Liver (tissue), 9 donors: ENCODE data around the gene GCN1. TPM values are rescaled to one million over a fixed set of nuclear protein-coding genes. Genes with fewer than 3 reads are reported as not detected.

ENCODE experiments used
- DNase-seq: peaks from one replicate; pipeline ENCODE4 v3.0.0-alpha.2; 2017; ENCODE audit warnings: low spot score
- H3K27ac ChIP-seq, 2 donors: one replicate each; pipeline ENCODE4 v1.7.0; 2013; ENCODE audit warnings: inconsistent platforms in 2 of 2, low read length in 2 of 2, control low read depth in 1 of 2, low read depth in 1 of 2, mild to moderate bottlenecking in 1 of 2
- H3K27me3 ChIP-seq, 4 donors: one replicate each; pipeline versions ENCODE4 v1.6.1 to v1.7.0; 2013; ENCODE audit warnings: low read length in 3 of 4, inconsistent platforms in 1 of 4, mild to moderate bottlenecking in 1 of 4, moderate library complexity in 1 of 4; ENCODE audit not compliant: control insufficient read depth in 4 of 4, insufficient read depth in 4 of 4
- H3K36me3 ChIP-seq, 4 donors: one replicate each; pipeline versions ENCODE4 v1.6.1 to v1.7.0; 2013; ENCODE audit warnings: low read length in 3 of 4, mild to moderate bottlenecking in 3 of 4, low read depth in 1 of 4, moderate library complexity in 1 of 4; ENCODE audit not compliant: control insufficient read depth in 4 of 4, insufficient read depth in 3 of 4
- H3K4me1 ChIP-seq, 4 donors: one replicate each; pipeline versions ENCODE4 v1.6.1 to v1.7.0; 2013; ENCODE audit warnings: low read length in 3 of 4, mild to moderate bottlenecking in 3 of 4, moderate library complexity in 1 of 4; ENCODE audit not compliant: control insufficient read depth in 4 of 4, insufficient read depth in 4 of 4
- H3K4me3 ChIP-seq, 3 donors: one replicate each; pipeline versions ENCODE4 v1.6.1 to v1.7.0; 2013; ENCODE audit warnings: low read length in 3 of 3, control low read depth in 1 of 3, low read depth in 1 of 3, mild to moderate bottlenecking in 1 of 3
- H3K9ac ChIP-seq, 2 donors: one replicate each; pipeline ENCODE4 v1.7.0; 2013; ENCODE audit warnings: low read length in 2 of 2, mild to moderate bottlenecking in 2 of 2, moderate library complexity in 2 of 2, control low read depth in 1 of 2, low read depth in 1 of 2
- H3K9me3 ChIP-seq, 4 donors: one replicate each; pipeline versions ENCODE4 v1.6.1 to v1.7.0; 2013; ENCODE audit warnings: low read length in 3 of 4; ENCODE audit not compliant: control insufficient read depth in 4 of 4
- ATF3 ChIP-seq: IDR thresholded peaks from 2 replicates; pipeline ENCODE4 v1.6.1; 2016; ENCODE audit warnings: antibody characterized with exemption
- CTCF ChIP-seq: fragments of 150-350 bp; IDR thresholded peaks from 2 replicates; pipeline ENCODE4 v1.5.1; 2017; ENCODE audit warnings: improper control_type of control experiment, low read depth, low read length; ENCODE audit not compliant: missing input control
- EGR1 ChIP-seq, 2 donors: IDR thresholded peaks; 2 replicates each; pipeline ENCODE4 v1.6.1; 2016 to 2018; ENCODE audit warnings: antibody characterized with exemption in 2 of 2, low read depth in 2 of 2
- FOXA1 ChIP-seq: IDR thresholded peaks from 2 replicates; pipeline ENCODE4 v1.6.1; 2016; ENCODE audit warnings: antibody characterized with exemption
- FOXA2 ChIP-seq: IDR thresholded peaks from 2 replicates; pipeline ENCODE4 v1.6.1; 2016; ENCODE audit warnings: antibody characterized with exemption
- GABPA ChIP-seq, 2 donors: IDR thresholded peaks in 1 of 2; conservative IDR thresholded peaks in 1 of 2; 2 replicates each; pipeline ENCODE4 v1.6.1; 2016; ENCODE audit warnings: antibody characterized with exemption in 2 of 2, mild to moderate bottlenecking in 1 of 2, moderate library complexity in 1 of 2
- HNF4A ChIP-seq, 2 donors: conservative IDR thresholded peaks; 2 replicates each; pipeline ENCODE4 v1.6.1; 2016; ENCODE audit warnings: antibody characterized with exemption in 2 of 2, mild to moderate bottlenecking in 2 of 2
- HNF4G ChIP-seq: IDR thresholded peaks from 2 replicates; pipeline ENCODE4 v1.6.1; 2016; ENCODE audit warnings: antibody characterized with exemption
- JUND ChIP-seq, 2 donors: IDR thresholded peaks; 2 replicates each; pipeline ENCODE4 v1.6.1; 2016; ENCODE audit warnings: antibody characterized with exemption in 2 of 2
- MAX ChIP-seq: IDR thresholded peaks from 2 replicates; pipeline ENCODE4 v1.6.1; 2016; ENCODE audit warnings: antibody characterized with exemption
- NR2F2 ChIP-seq: IDR thresholded peaks from 2 replicates; pipeline ENCODE4 v1.6.1; 2016; ENCODE audit warnings: antibody characterized with exemption
- RAD21 ChIP-seq, 2 donors: IDR thresholded peaks; 2 replicates each; pipeline ENCODE4 v1.6.1; 2016; ENCODE audit warnings: antibody characterized with exemption in 2 of 2, mild to moderate bottlenecking in 2 of 2
- REST ChIP-seq: IDR thresholded peaks from 2 replicates; pipeline ENCODE4 v1.6.1; 2016; ENCODE audit warnings: antibody characterized with exemption, mild to moderate bottlenecking
- RXRA ChIP-seq, 2 donors: IDR thresholded peaks; 2 replicates each; pipeline ENCODE4 v1.6.1; 2017 to 2018; ENCODE audit warnings: antibody characterized with exemption in 2 of 2, mild to moderate bottlenecking in 1 of 2
- SP1 ChIP-seq: IDR thresholded peaks from 2 replicates; pipeline ENCODE4 v1.6.1; 2018; ENCODE audit warnings: antibody characterized with exemption, mild to moderate bottlenecking
- TAF1 ChIP-seq: conservative IDR thresholded peaks from 2 replicates; pipeline ENCODE4 v1.6.1; 2016; ENCODE audit warnings: antibody characterized with exemption, mild to moderate bottlenecking
- YY1 ChIP-seq: IDR thresholded peaks from 2 replicates; pipeline ENCODE4 v1.6.1; 2016; ENCODE audit warnings: antibody characterized with exemption, mild to moderate bottlenecking
- WGBS: extraction: QIAGEN DNeasy Blood & Tissue Kit; methylation state at CpG from one replicate; pipeline ENCODE4 v1.1.7; 2013; 5-methylcytosine and 5-hydroxymethylcytosine counted together
- polyA plus RNA-seq, 2 donors: library from polyadenylated mRNA; stranded (reverse) in 1 of 2; unstranded in 1 of 2; fragments of 200-250 nt in 1 of 2; fragments of >200 nt in 1 of 2; fragmentation: Nextera tagmentation in 1 of 2; extraction: Ambion mirVana in 1 of 2; gene quantifications; one replicate each; pipeline versions ENCODE4 v1.2.1 to v1.2.3, GENCODE V29; 2013 to 2015
- total RNA-seq, 2 donors: library from RNA; depleted of rRNA; stranded (reverse); fragments of >200 nt; gene quantifications; one replicate each; pipeline ENCODE4 v1.2.3, GENCODE V29; 2014
- donor health status: healthy.
- donor health status: healthy.
- donor health status: healthy.
- donor health status: healthy.
- donor health status: healthy.

GCN1 gene
- total and polyA plus RNA-seq, 4 donors: 7.3 to 78.6 (median 25.8) TPM

GRCh38 chr12:120089105-120089504 is 105.4 kb downstream of the GCN1 start (continued):
- TF ChIP-seq REST (no peak), JUND (IDR thresholded peaks at IDR 0.05) (no peak), NR2F2 (no peak)

- no peaks in the 10 kb centered on the region for H3K27me3 ChIP-seq
- TF ChIP-seq REST (peak; percentile 93), HNF4G (peak; percentile 38), SP1 (peak; percentile 98), FOXA1 (no peak), FOXA2 (peak; percentile 29), MAX (no peak), HNF4A (conservative IDR thresholded peaks at IDR 0.05) (peak; percentile 17 to 68), TAF1 (no peak), ATF3 (no peak), CTCF (peak; percentile 99), JUND (IDR thresholded peaks at IDR 0.05) (peak; percentile 40 to 52), RAD21 (IDR thresholded peaks at IDR 0.05) (peak; percentile 93 to 94), EGR1 (IDR thresholded peaks at IDR 0.05; ENCODE audit: low read depth in 2 of 2) (peak in 1 of 2 donors; percentile 53), YY1 (peak; percentile 94), GABPA (IDR thresholded peaks at IDR 0.05 in 1 of 2, conservative IDR thresholded peaks at IDR 0.05 in 1 of 2) (peak in 1 of 2 donors; percentile 75), RXRA (IDR thresholded peaks at IDR 0.05) (peak; percentile 25 to 57)
- peak; percentile 96 for DNase-seq
- WGBS: under 1% methylated on average over 55 of the region's 55 CpGs
- peak overlapping the region; percentile 12 to 67 for H3K9ac ChIP-seq
- H3K4me3 ChIP-seq: peak overlapping the region in 2 of 3 donors; percentile 35 to 58
- peak overlapping the region; percentile 29 to 72 for H3K27ac ChIP-seq
- no peaks in the 10 kb centered on the region for H3K9me3 ChIP-seq
- peaks cover 0 to 13% (median 9%) of the 10 kb centered on the region in 4 donors for H3K4me1 ChIP-seq
- no peaks in the 10 kb centered on the region for H3K36me3 ChIP-seq
These were observed 107.5 kb downstream of the GCN1 start for GRCh38 chr12:120086801-120087621.
